ENCODE data around the gene HNRNPF.

The HNRNPF gene

DNA sequence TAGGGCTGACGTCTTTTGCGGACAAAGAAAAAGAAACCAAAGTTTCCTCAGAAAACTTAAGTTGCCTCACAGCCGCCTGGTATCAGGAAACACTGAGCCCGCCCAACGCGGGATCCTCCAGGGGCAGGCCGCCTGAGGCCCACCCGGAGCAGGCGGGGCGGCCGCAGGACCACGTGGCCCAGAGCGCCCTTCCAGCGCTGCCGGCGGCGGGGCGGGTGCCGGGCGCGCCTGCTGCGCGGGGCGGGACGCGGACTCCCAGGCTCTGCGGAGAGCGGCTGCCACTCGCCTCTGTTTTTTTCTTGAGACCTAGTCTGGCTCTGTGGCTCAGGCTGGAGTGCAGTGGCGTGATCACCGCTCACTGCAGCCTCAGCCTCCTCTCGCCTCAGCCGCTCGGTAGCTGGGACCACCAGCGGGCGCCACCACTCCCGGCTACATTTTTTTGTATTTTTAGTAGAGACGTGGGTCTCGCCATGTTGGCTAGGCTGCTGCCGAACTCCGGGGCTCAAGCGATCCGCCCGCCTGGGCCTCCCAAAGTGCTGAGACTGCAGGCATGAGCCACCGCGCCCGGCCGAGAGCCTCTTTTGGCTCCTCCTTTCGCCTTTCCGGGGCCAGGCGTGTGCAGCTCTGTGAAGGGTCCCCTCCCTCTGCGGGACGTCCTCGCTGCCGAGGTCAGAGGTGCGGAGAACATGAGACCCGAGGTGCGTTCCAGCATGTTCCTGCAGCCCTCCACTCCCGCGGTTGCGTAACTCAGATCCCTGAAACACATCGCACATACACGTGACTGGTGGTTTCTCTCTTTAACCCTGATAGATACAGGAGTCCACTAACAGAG lies 11.6 kb upstream of the HNRNPF start:
- peak; percentile 63 for DNase-seq

DNA sequence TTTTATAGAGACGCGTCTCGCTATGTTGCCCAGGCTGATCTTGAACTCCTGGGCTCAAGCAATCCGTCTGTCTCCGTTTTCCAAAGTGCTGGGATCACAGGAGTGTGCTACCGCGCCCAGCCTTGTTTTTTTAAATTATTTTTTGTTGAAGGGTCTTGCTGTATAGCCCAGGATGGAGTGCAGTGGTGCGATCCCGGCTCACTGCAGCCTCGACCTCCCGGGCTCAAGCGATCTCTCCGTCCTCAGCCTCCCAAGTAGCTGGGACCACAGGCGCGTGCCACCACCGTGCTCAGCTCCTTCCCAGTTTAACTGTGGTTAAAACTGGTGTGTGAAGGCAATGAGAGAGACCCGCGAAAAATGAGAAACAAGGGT lies 11.0 kb upstream of the HNRNPF start:
- no peak for DNase-seq

DNA sequence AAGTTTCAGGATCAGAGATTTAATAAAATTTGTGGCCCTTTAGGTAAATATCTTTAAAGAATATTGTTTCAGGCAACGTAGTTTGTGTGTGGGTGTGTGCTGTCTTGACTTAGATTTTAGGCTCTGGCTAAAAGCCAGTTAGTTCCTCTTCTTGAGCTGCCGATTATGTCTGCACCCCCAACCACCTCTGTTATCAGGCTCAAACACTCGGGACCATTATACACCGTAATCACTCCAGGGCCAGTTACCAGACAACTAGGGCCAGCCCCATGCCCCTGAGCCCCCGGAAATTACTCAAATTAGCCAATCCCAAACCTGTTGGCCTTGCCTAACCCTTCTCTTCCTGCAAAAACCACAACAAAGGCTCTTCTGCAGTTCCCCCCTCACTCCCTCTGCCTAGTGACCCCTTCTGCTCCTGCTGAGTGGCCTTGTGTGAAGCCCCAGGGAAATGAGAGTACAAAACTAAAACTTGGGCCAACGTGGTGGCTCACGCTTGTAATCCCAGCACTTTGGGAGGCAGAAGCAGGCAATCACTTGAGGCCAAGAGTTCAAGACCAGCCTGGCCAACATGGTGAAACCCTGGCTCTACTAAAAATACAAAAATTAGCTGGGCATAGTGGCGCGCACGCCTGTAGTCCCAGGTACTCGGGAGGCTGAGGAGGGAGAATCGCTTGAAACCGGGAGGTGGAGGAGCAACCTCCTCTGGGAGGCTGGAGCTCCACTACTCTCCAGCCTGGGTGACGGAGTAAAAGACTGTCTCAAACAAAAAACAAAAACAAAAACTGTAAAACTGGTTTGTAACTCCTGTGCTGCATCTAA lies 9.2 kb upstream of the HNRNPF start:
- DNase-seq = no peak

- DNase-seq = no peak
These were observed 6.6 kb upstream of the HNRNPF start for GRCh38 chr10:43415544-43415943.

- DNase-seq = no peak
These were observed 2.5 kb upstream of the HNRNPF start for GRCh38 chr10:43411536-43411935.

- no peak for DNase-seq
These were observed 1.4 kb upstream of the HNRNPF start for GRCh38 chr10:43410345-43410744.

GRCh38 chr10:43409385-43410109 lies 561 bp upstream of the HNRNPF start:
- DNase-seq = peak; percentile 34

GRCh38 chr10:43408331-43408709 lies 666 bp downstream of the HNRNPF start:
- DNase-seq = no peak

DNA sequence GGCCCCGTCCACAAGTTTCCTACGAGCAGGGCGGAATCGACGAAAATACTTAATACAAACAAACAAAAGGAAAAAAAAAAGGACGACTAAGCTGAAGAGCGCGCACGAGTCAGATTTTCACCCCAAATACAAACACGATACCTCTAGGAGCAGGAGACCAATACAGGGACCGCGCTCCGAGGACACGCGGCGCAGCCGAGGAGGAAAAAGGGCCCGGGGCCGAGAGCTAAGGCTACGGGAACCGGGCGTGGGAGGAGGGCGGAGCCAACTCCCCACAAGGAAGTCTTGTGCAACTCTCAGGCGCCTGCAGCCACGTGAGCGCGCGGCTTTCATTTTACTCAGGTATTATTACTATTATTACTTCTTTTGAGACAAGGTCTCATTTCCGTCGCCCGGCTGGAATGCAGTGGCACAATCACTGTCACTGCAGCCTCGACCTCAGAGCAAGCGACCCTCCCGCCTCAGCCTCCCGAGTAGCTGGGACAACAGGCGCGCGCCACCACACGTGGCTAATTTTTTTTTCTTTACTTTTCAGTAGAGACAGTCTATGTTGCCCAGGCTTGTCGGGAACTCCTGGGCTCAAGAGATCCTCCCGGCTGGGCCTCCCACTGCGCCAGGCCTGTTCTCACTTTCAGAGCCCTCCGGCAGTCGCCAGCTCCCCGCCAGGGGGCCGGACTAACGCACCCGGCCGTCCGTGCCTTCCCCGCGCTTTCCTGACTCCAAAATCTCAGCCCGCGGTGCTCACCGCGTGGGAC lies 1.2 kb downstream of the HNRNPF start:
- DNase-seq = peak; percentile 71

DNA sequence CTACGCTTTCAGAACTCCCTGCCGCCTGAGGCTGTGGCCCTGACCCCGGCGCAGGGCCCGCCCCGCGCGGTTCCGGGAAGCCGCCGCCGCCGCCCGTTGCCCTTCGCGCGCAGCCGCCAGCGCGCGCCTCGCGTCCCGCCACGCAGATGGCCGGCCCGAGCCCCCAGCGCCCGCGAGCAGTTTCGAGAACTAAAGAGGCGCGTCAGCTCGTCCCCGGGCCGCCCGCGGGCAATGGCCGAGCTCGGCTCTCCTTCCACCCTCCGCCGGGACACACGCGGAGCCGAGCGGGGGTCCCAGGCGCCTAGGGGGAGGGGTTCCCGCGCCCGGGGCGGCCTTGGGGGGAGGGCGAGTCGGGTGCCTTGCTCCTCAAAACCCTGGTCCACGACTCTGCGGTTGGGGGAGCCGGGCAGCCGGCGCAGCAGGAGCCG lies 1.8 kb downstream of the HNRNPF start:
- peak; percentile 11 for DNase-seq

DNA sequence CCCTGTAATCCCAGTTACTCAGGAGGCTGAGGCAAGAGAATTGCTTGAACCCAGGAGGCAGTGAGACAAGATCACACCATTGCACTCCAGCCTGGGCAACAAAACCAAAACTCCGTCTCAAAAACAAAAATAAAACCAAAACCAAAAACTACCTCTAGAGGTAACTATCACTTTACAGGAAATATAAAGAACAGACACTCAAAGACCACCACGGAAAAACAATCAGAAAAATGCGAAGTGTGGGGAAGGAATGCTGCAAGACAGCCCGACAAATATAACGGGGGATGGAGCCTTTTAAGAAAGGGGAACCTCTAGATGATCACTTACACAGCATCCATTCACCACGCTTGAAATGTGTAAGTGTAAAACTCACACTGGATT lies 4.3 kb downstream of the HNRNPF start:
- DNase-seq = no peak

- DNase-seq = no peak
These were observed 4.9 kb downstream of the HNRNPF start for GRCh38 chr10:43403911-43404703.

DNA sequence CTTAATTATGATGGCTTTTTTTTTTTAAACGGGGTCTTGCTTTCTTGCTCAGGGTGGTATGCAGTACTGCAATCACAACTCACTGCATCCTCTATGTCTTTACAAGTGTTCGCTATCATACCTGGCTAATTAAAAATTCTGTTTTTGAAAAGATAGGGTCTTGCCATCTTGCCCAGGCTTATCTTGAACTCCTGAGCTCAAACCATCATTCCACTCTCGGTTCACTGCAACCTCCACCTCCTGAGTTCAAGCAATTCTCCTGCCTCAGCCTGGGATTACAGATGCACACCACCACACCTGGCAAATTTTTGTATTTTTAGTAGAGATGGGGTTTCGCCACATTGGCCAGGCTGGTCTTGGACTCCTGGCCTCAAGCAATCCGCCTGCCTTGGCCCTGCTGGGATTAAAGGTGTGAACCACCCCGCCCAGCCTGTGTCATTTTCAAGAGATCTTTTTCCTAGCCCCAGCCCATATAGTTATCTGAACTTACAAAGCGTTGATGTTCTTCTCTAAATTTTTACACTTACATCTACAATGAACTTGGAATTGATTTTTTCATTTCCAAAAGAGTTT lies 6.0 kb downstream of the HNRNPF start:
- no peak for DNase-seq

DNA sequence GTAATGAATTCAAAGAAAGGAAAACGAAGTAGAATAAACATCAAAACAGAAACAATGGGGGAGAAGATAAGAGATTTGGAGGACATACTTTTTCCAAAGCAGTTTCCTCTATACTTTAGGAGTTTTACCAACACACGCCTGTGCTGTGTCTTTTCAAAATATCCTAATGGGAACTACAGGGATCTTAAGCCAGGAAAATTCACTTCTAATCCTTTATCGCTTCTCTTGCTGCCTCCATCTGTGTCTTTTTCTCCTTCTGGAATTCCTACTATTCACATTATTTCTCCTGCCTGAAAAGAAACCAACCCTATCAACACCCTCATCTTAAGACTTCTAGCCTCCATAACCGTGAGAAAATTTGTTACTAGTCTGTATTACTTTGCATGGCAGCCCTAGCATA lies 6.8 kb downstream of the HNRNPF start:
- no peak for DNase-seq

DNA sequence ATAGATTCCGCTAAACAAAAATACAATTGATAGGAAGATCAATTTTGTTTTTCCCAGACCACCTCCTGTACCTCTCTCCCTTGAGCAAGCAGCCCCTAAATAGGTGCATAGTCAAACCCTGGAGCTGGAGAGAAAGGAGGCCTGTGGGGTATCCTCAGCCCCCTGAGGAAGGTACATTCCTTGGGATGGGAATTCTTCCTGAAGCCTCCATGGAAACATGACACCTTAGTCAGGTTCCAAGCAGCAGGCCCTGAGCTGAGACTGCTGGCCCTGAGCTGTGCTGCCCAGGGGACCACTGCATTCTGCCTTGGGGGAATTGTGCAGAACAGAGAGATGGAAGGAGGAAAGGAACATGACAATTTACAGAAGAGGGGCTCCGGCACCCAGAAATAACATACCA lies 7.4 kb downstream of the HNRNPF start:
- no peak for DNase-seq

DNA sequence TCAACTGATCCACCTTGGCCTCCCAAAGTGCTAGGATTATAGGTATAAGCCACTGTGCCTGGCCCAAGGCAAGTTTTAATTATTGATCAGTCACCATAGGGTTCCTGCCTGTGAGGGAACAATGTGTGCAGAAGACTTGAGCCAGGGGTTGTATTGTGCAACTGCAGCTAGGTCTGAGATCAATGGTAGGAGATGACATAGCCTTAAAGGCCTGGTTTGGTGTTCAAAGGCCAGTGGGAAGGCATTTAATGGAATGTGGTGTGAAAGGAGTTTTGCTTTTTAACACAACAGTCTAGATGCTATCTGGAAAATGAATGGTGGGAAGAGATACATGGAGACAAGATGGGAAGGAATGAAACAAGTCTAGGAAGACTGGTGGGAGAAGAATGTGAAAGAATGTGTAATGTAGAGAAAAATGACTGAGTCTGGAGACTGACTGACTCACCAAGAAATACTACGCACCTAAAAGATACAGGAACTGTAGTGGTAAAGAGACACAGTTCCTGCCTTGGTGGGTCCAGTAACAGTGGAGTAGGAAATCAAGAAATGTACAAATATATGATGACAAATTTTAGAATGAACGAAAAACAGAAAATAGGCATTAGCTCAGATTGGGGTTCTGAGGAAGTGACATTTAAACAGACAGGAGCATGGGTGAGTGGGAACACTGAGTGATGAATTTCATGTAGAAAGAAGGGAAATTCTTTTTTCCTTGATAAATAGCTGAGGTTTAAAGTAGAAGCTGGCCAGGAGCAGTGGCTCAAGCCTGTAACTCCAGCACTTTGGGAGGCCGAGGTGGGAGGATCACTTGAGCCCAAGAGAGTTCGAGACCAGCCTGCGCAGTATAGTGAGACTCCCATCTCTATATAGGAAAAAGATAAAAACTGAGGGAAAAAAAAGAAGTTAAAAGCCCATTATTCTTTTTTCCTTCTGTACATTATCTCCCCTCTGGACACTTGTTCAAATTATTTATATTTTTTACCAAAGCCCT lies 9.4 kb downstream of the HNRNPF start:
- no peak for DNase-seq

GRCh38 chr10:43398939-43399319 lies 10.1 kb downstream of the HNRNPF start:
- no peak for DNase-seq

- DNase-seq = peak; percentile 81
These were observed 11.9 kb downstream of the HNRNPF start for GRCh38 chr10:43396928-43397624.

DNA sequence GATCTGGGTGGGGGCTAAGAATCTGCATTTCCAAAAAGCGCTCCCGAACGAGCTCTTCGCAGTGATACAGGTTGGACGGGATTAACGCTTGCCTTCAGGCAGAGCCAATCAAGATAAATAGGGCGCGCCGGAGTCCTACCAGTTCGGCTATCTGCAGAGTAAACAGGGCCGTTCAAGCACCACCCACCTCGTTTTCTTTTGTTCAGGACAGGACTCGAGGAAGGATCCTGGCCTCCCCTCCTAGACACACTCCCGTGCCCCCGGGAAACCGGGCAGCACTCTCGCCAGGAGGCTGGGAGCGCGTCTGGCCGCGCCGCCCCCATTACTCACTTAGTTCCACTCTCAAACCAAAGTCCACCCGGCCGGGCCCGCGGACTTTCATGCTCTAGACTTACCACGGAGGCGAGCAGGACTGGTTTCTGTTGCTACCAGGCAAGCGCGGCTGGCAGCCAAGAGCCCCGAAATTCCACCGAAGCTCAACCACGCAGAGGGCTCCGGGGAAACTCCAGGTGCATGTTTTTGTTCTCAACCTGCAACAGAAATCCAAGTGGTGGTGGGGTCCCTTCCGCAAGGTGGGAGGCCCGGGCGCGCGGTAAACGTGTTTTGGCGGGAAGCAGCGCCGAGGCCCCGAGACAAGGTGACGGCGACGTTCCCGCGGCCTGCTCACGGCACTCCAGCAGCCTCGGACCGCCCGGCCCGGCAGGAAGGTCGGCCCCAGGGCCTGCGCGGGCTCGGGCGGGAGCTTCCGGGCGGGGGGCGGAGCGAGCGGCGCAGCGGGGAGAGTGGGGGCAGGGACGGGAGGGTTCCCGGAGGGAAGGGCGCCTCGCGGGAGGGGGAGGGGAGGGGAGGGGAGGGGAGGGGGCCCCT lies 12.7 kb downstream of the HNRNPF start:
- peak; percentile 82 for DNase-seq
